HG02763 (cell line): ENCODE measurements around the gene ZNF500.

ENCODE experiments used
- ATAC-seq: cut with Tn5 transposase; IDR thresholded peaks from one replicate; pipeline ENCODE4 v1.9.1; 2021; ENCODE audit warnings: mild to moderate bottlenecking, moderate library complexity; ENCODE audit not compliant: unreplicated experiment

Gene ZNF500

DNA sequence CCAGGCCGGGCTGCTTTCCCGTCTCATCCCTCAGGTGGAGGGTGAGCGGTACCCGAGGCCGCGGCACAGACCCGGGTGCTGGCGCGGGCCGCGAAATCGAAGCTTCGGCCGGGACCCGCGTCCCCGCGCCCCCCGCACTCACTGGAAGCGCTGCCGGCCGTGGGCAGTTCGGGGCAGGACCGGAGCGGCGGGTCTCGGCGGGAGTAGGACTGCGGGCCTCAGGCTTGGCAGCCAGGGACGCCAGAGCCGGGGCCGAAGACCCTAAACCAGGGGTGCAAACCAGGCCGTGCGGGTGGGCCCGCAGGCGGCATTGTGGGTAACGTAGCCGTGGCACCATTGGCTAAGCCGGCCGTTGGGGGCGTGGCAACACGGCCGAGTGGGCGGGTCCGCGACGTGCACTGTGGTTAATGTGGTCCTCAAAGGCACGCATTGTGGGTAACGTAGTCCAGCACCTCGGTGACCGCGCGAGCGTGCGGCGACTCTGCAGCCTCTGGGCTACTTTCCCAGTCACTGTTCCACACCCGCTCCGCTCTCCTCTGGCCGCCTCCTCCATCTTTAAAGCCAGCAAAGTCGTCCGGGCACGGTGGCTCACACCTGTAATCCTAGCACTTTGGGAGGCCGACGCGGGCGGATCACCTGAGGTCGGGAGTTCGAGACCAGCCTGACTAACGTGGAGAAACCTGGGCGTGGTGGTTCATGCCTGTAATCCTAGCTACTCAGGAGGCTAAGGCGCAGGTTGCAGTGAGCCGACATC, at the start of gene ZNF500:
Gene ZNF500, minus strand, starts transcription at position 288 of the 754 bp plus-strand sequence. CDS start 1,184 bp downstream, outside the sequence.
- peak; percentile 81 for ATAC-seq

DNA sequence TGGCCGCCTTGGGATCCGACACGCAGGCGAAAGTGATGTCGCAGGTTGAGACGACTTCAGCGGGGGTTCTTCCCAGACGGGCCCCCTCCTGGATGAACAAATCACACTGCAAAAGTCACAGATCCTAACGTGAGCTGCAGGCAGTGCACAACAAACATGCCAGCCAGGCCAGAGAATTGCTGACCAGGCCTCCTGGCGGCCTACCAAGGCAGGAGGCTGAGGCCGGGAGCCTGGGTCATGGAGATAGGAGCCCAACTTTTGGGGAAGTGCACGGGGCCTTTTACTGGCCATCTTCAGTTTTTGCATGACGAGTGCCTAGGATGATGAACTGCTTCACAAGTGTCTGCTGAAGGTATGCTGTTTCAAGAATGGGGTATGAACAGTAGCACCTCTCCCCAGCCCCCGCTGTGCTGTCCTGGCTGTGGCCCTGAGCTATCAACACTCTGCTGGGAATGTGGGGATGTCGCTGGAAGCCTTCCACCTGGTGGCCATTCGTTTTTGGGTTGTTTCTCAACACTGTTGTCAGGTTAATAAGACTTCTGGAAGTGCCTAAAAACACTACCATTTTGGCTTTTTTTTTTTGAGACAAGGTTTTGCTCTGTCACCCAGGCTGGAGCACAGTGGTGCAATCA, 47.7 kb upstream of the ZNF500 start:
- ATAC-seq, result no peak

DNA sequence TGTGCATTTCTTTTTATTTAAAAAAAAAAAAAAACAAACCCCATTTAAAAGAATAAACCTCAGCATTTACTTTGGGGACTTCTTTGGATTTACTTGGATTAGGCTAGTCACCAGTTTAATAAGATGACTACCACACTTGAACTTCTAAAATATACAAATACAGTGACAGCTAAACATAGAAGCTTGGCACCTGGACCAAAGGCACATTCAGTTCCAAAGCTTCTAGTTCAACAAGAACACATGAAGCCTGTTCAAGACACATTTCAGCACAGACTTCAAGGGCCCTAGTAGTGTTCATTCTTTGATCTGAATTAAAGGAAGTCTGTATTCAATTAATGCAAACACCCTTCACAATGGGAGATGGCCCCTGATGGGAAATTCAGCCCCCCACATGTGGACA, 47.1 kb upstream of the ZNF500 start:
- ATAC-seq, result no peak

DNA sequence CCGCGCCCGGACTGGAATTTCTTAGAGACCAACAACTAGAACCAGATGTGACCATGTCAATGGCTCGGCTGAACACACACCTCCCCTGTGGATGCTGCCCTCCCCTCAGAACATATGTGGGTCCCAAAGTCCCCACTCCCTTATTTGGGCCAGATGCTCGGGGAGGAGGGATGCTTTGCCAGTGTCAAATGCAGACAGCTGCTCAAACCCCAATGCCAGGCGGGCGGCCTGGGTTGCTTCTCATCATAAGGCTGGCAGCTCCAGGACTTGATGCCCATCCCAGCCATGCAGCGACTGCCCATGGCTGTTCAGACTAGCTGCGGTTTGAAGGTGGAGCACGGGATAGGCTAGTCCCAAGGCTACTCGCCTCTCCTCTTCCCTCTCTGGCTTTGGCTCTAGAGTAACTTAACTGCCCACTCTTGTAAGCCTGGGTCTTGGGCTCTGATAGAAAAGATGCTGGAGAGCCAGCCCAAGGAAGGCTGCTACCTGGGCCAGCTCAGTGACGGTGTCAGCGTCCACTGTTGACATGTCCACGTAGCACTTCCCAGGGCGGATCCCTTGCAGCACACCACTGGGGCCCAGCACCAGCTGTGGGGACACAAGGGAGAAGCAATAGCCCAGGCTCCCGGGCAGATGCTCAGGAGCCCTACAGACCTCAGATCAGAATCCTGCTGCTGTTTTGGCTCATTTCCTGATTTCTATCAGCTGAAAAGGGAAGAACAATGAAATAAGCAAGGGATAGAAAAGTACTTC, 46.5 kb upstream of the ZNF500 start:
- no peak for ATAC-seq

DNA sequence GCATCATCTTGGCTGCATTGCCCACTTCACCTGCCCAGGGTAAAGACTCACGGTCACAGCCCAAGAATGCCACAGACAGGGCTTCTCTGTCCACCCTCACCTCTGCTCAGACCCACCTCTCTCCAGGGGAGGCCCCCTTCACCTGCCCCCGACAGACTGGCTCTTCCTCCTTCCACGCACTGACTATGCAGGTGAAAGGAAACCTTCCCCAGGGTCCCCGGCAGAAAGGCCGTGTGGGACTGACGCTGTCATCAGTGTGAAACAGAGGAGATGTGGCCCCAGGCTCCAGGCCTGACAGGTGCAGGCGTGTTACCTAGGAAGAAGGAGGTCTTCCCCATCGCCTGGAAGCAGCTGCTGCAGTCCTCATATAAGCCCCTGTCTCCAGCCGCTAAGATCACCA, 44.8 kb upstream of the ZNF500 start:
- no peak for ATAC-seq

DNA sequence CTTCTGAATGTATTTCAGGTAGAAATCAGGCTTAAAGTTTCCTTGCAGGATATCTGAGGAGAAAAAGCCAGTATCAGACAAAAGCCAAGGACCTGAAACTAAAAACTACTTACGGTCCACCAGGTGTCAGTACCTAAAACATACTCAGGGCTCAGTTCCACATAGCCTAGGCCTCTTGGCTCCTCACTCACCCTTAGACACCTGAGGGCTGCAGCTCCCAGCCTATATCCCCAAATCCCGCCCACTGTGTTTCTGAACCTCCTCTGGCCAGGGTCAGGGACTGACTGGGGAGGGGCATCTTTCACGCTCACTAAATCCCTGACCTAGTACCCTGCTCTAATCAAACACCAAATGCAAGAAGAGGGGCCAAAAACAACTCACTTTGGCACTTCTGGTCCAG, 44.3 kb upstream of the ZNF500 start:
- ATAC-seq, result no peak

DNA sequence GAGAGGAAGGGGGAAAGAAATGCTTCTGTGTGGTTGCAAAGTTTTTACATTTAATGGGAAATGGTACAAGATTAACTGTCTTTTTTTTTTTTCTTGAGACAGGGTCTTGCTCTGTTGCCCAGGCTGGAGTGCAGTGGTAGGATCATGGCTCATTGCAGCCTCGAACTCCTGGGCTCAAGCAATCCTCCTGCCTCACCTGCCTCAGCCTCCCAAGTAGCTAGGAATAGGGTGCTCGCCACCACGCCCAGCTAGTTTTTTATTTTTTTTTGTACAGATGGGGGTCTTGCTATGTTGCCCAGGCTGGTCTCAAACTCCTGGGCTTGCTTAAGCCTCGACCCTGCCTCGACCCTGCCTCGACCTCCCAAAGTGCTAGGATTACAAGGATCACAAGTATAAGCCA, 39.3 kb upstream of the ZNF500 start:
- ATAC-seq, result no peak

DNA sequence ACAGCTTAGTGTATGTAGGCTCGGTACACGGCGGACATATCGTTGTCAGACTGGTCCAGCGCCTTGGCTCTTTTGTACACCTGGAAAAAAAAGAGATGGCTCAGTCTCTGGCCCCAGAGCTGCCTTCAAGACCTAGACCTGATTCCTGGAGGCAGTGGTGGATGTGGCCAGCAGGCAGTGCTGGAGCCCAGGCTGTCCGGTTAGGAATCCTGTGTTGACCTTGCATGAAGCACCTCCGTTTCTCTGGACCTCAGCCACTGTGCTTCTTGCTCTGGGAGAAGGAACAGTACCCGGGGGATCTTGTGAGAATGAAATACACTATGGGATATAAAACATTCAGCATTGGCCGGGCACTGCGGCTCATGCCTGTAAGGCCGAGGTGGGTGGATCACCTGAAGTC, 38.3 kb upstream of the ZNF500 start:
- ATAC-seq, result no peak

DNA sequence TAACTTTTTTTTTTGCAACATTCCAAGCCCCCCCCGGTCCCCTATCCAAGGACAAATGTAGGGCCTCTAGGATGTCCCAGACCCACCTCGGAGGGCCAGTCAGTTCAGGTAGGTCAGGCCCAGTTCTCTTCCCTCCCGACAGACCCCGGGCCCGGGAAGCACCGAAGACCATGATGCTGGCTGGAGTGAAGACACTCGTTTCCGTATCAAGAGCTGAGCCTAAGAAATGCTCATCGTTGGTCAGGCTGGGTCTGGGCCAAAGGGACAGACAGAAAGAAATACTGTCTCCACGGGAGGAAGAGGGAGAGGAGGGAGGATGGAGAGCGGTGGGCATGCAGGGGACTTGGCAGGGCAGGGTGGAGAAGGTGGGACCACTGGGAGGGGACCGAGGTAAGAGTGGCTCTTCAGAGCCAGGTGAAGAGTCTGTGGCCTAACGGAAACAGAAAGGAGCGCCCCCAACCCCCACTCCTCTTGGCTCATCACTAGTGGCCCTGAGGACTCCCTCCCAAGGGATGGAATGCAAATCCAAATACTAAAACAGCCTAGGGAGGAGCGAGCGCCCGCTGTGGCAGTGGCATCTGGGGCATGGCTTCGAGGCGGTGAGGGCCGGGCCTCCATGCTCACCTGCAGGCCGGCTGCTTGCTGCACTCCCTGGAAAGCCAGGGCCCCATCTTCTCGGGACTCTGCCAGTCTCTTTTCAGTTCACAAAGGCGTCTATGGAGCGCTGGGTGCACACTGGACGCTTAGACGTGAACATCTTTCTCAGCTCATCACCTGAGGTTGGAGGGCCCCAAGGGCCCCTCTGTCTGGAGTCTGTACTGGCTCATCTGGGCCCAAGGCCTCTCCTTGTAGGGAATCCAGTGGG, 37.2 kb upstream of the ZNF500 start:
- no peak for ATAC-seq

DNA sequence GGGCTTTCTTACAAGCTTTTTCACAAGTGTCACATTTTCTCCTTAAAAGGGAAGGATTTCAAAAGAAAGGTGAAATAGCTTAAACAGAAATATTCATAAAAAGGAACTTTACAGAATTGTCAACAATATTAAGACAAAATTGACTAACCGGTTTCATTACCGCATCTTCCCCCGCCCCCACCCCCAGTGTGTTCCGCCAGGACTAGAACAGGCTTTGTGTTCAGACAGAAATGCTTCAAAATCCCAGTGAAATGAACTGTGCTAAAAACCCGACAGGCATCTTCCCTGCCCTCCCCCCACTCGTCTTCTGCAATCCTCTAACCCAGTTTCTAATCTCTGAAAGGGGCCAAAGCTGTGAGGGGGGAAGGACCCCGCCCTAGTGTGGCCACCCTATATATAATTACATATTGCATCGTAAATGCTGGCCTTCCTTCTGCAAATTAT, 36.5 kb upstream of the ZNF500 start:
- ATAC-seq, result no peak

DNA sequence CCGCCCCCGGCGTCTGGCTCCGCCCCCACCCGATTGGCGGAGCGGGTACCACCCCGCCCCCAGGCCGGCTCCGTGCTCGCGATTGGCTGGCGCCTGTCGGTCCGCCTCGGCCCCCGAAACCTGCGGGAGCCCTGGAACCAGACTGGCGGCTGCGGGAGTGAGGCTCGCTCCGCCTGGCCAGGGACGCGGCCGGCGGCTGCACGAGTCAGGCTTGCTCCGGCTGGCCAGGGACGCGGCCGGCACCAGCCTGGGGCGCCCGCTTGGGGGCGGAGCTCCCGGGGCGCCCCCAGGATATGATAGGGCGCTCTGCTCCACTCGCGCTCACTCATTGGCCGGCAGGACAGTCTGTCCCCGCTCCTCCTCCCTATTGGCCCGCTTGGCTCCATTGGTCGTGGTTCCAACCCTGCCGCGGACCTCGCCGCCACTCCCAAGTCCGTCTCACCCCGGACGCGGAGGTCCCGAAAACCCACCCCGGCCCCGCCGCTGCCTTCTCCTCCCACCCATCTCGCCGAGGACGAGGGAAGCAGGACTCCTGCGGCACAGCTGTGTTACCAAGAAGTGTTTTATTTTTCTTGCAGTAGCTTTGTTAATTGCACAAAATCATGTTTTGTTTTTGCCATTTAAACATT, 35.8 kb upstream of the ZNF500 start:
- peak; percentile 90 for ATAC-seq

DNA sequence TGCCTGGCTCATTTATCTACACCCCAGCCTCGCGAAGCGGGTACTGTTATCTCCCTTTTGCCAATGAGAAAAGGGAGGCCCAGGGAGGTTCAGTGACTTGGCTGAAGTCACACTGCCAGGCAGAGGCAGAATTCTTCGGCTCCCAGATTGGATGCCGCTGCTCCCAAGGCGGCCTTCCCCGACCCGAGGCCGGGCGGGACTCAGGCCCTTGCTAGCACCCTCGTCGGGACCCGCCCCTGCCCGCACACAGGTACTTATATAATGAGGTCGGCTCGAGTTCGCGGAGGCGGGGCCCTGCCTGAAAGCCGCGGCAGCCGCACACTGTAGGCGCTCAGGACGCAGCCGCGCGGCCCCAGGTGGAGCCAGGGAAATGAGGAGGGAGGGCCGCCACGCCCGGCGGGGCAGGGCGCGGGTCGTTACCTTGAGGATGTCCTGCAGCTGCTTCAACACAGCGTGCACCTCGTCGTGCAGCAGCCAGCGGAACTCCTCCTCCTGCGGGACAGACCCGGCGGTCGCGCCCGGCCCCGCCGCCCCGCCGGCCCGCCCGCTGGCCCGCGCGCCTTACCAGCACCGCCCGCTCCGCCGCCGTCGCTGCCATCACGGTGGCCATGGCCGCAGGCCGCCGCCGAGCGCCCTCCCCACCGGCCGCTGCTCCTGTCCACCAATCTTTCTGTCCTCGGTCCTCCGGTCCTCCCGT, 35.1 kb upstream of the ZNF500 start, which contains the start of gene ROGDI:
Gene ROGDI, minus strand, starts transcription at position 672 of the 697 bp plus-strand sequence. Its CDS starts 62 bp downstream, at position 610.
- ATAC-seq, result peak; percentile 42

DNA sequence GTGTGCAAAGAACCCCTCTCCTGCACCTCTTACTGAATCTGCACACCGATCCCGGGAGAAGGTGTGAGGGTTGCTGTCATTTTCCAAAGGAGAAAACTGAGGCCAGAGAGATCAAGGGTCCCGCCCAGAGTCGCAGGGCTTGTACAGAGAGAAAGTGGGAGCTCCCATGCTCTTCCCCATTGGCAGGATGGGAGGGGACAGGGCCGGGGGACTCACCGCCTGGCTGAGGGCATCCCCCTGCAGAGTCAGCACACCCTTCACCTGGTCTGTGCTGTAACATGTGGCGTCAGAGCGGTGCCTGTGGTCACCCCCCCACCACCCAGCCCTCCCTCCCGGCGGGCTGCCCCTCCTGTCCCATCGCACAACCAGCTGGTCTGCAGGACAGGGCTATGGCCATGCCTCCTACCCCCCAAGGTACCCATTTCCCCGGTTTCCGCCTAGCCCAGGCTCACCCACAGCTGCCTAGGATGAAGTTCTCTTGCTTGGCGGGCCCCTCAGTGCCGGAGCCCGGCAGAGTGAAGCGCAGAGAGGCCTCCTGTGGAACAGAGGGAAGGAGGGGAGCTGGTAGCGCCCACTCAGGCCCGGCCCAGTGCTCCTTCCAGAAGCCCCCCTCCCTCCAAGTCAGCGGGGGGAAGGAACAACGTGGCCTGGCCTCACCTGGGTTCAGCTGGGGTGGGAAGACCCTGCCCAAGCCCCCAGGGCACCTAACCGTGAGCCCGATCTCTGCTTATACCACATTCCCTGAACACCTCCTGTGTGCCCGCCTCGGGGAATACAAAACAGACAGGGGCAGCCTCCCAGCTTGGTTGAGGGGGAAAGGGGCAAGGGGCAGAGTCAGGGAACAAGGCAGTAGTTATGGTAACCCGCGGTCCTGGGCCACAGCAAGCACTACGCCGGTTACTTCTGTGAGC, 34.3 kb upstream of the ZNF500 start:
- ATAC-seq, result no peak

DNA sequence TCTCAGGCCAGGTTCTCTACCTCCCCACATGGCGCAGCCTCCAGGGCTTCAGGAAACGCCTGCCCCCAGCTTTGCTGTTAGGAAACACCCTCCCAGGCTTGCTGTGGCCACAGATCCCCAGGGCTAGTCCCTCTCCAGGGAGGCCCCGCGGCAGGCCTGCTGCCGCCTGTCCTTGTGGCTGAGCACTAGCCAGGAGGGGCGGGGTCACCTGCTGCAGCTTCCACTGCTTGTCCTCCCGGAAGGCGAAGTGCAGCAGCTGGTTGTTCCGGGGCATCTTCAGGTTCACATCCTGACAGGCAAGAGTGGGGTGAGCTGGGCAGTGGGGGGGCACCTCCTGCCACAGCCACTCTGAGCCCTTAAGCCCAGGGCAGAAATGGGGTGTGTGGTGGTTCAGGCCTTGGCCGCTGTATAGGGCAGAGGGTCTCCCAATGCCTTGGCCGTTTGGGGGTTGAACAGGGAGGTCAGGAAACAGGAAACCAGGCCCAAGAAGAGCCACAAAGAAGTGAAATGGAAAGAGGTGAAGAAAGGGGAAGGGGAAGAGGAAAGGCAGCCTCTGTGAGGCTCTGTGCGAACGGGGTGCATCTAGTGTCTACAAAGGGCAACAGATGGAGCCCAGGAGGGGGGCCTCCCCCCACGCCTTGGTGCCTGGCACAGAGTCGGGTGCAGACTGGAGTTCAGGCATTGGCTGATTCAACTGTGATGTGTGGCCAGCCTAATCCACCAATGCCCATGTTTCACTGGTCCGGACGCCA, 33.5 kb upstream of the ZNF500 start:
- ATAC-seq, result no peak

DNA sequence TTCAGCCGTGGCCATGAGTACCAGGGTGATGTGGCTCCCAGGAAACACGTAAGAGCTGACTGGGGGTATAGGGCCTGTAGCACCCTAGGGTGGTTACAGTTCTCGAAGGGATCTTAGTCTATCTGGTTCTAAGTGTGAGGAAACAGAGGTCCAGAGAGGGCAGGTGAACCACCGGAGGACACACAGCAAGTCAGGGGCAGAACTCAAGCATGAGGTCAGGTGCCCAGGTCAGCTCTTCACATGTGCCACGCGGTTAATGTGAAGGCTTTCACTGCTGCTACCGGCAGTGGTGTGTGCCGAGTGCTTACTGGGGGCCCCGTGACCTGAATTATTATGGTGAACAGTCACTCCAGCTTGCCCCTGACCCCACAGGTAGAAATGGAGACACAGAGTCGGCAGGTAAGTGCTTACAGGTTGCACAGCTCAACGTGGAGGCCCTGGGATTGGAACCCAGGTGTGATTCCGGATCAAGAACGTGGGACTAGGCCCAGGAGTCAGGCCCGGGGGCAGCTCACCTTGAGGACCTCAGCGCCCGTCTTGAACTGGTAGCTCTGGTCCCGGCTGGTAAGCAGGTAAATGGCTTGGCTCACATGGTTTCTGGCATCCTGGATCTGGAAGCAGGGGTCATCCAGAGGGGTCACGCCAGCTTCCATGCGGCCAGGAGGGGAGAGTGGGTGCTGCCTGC, 32.4 kb upstream of the ZNF500 start:
- ATAC-seq, result no peak

DNA sequence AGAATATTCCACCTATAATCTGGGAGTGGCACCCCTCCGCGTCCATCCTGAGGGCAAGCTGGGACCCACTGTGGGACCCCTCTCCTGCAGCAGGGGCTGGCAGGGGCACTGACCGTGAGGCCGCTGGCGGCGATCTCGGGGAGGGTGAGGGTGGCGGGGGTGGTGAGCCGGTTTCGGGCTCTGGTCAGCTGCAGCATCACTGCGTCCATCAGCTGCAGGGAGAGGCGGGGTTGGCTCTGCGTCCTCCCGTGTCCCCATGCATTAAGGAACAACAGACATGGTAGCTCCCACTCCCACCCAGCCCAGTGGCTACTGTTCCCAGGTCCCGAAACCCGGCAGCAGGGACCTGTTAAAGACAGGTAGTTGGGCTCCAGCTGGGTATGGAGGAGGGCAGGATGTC, 31.5 kb upstream of the ZNF500 start:
- no peak for ATAC-seq

DNA sequence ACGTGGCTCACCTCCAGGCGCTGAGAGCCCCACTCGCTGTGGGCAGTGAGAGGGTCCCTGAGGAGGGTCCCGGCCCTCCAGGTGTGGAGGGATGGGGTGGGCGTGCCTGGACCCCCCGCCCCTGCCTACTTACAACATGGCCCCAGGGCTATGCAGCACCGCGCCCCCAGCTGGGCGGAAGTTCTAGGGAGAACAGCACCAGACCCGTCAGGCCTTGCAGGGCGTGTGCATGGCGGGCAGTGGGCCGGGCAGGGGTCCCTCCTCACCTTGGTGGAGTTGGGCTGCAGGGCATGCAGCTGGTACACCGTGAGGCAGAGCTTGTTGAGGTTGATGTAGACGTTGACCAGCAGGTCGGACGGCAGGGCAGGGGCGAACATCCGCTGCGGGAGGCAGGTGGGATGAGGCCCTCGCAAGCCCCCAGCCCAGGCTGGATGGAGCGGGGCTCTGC, 30.9 kb upstream of the ZNF500 start:
- no peak for ATAC-seq
